Measurements from ENCODE around the gene FAM181A.

The FAM181A gene

DNA sequence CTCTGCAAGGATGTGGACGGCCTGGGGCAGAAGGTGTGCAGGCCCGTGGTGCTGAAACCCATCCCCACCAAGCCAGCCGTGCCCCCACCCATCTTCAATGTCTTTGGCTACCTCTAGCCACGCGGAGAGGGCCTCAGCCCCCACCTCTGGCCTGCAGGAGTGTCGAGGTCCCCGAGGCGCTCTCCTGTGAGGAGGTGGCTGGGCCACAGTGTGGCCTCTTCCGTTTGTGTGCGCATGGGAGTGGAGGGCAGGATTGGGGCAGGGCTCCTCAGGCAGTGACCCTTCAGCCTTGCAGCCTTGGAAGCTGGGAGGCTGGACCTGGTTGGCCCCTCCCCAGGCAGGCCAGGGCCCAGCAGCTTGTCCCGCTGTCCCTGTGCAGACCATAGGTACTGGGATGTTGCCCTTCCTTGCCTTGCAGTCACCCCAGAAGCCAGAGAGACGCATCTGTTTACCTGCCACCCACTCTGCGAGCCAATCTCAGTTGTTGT is 1.9 kb downstream of the FAM181A start:
- no peak for DNase-seq (ENCODE audit: low spot score)

DNA sequence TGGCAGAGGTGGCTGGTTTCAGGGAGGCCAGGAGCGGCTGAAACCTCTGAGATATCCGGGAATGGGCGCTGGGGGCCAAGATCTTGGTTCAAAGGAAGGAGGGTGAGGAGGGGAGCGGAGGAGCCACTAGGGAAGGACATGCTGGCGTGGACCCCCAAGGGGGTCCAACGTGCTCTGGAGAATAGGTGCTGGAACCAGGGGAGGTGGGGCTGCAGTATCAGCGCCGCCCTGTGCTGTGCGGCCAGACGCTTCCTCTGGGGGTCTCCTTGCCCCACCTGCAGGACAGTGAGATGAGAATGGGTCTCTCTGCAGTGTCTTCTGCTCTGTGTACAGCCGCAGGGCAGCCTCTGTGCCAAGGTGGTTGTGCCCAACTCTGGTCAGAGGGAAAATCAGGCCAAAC is 2.5 kb downstream of the FAM181A start:
- no peak for DNase-seq (ENCODE audit: low spot score)

DNA sequence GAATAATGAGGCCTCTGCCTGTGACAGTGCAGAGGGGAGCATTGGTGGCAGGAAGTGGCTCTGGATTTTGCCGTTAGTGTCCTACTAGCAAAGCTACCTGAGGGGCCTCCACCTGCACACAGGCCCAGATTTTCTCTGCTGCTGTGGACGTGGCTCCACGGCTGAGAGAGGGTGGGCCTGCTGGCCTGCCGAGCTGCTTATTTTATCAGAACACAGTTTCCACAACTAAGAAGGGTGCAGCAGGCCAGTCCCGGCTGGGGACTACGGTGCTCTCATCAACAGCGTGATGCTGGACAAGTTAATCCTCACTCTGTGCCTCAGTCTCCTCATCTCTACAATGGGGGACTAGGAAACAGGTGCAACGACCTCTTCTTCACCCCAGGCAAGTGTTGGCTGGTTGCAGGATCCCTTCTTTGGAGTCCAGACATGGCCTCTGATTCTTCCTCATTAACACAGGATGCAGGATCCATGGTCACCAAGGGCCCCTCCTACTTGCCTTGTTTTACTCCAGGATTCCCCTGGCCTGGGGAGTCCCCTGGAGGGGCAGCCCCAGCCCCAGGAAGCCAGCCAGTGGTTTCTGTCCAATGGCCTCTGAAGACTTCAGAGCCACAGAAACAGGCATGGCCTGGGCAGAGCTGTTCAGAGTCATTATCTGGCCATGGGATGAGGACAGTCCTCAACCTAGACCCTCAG is 3.3 kb downstream of the FAM181A start:
- no peak for DNase-seq (ENCODE audit: low spot score)

DNA sequence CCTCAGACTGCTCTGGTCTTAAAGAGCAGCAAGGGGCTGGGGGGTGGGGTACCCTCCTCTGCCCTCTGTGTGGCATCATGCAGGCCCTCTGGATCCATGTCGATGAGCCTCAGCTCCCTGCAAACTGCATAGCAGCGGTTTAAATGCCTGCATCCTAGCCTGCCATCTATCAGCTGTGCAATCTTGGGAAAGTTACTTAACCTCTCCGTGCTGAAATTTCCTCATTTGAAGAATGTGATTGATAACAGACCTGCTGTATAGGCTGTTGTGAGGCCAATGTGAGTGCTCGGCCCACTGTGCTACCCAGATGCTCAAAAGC is 3.8 kb downstream of the FAM181A start:
- DNase-seq (ENCODE audit: low spot score) = no peak

DNA sequence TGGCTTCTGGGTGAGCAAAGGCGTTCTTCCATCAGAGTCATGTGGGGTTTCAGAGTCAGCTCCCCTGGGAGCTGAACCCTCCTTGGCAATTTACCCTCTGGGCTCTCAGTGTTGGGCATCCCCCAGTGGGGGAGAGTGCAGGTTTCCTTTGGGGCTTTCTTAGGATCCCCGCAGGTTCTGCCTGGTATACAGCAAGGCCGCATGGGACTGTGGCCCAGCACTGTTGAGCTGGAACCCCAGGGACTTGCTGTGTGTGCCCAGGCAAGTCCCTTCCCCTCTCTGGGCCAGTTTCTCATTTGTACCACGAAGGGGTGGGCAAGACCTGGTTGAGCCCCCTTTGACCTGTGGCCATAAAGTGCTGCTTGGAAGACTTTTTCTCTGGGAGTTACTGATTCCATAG is 5.5 kb downstream of the FAM181A start:
- DNase-seq (ENCODE audit: low spot score) = no peak

GRCh38 chr14:93935213-93935612 is 8.1 kb downstream of the FAM181A start:
- DNase-seq (ENCODE audit: low spot score) = no peak

GRCh38 chr14:93936245-93936644 is 9.1 kb downstream of the FAM181A start:
- DNase-seq (ENCODE audit: low spot score) = peak; percentile 38

GRCh38 chr14:93936926-93937325 is 9.8 kb downstream of the FAM181A start:
- no peak for DNase-seq (ENCODE audit: low spot score)

DNA sequence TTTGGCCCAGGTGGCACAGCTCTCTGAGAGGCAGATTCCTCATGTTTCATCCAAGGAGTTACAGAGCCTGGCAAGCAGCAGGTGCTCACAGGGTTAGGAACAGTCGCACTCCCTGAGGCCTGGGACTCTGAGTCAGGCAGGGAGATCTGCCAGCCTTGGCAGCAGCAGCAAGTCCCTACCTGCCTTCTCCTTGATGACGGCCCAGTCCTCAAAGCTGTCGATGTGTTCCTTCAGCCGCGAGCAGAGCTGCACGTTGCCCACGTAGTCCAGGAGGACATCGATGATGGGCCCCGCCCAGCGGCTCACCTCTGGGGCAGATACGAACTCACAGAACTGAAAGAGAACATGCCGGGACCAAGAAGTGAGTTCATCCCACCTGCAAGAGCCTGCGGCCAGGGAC is 10.4 kb downstream of the FAM181A start:
- no peak for DNase-seq (ENCODE audit: low spot score)

DNA sequence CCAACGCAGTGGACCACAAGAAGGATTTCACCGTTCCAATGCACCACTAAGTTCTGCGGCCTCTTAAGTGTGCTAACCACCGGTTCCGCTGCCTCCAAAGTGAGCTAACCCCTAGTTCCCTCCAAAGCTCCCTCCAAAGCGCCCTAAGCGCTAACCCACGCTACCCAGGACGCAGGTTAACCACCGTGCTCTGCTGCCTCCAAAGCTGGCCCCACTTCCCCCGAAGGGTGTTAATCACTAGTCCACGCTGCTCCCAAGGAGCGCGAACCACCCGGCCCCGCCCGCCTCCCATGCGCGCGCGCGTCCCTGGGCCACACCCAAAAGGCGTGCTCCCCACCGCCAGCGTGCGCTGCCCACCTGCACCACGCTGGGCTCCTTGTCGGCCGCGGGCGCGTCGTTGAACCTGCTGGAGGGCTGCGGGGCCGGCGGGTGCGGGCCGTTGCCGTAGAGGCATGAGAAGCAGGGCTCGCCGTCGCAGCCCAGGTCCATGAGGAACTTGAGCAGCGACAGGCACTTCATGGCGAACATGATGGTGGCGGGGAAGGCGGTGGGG is 11.7 kb downstream of the FAM181A start:
- no peak for DNase-seq (ENCODE audit: low spot score)

DNA sequence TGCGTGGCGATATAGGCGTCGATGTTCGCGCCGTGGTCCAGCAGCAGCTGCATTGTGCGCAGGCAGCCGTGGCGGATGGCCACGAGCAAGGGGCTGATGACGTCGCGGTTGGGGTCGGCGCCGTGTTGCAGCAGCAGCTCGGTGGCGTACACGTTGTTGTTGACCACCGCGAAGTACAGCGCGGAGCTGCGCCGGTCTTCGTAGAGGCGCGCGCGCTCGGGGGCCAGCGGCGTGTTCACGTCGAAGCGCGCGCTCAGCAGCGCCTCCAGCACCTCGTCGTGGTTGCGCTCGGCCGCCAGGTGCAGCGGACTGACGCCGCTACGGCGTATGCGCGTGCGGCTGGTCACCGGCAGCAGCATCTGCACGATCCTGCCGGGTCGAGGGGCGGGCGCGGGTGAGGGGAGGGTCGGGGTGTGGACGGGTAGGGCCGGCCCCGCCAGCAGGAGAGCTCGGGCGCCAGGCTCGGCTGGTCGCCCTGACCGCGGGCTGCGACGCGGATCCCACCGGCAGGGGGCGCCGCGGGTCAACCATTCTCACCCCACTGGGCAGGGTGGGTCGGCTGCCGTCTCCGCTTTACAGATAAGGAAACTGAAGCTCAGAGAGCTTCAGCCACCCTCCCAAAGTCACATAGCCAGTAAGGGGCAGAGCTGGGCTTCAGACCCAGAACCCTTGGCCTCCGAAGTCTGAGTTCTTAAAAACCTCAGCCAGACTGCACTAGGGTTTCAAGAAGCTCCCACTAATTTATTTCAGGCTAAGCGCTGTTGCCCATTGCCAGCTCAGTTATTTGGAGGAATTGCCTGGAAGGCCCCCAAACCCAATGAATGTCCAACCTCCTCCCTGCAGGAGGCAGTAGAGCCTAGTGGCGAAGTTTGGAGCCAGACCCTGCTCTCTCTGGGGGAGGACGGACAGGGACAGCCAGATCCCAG is 12.4 kb downstream of the FAM181A start:
- DNase-seq (ENCODE audit: low spot score) = peak; percentile 91

- DNase-seq (ENCODE audit: low spot score) = no peak
These were observed 13.3 kb downstream of the FAM181A start for GRCh38 chr14:93940437-93940836.

DNA sequence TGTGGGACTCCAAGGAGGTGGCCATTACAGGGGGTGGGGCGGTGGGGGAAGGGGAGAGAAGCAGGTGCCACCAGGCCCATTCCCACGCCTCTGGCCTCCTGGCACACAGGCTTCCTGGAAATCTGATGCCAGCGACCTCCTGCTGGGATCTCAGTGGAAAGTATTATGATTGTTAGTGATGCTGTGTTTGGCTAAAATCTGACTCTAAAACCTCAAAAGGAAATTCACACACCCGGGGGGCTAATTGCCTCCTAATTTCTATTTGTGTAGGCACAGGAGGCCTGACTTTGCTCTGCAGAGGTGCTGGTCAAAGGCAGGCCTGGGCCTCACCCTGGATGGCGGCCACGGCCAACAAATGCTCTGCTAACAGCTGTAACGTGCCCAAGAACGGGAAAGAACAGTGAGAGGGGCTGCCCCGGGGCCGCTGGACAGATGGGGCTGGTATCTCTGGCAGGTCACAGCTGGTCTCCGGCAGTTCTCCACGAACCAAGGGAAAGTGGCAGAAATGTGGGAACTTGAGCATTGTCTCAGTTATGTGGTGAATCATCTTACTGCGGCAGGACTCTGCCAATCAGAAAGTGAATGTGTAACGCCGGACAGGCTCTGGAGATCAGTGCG is 14.3 kb downstream of the FAM181A start:
- DNase-seq (ENCODE audit: low spot score) = no peak

DNA sequence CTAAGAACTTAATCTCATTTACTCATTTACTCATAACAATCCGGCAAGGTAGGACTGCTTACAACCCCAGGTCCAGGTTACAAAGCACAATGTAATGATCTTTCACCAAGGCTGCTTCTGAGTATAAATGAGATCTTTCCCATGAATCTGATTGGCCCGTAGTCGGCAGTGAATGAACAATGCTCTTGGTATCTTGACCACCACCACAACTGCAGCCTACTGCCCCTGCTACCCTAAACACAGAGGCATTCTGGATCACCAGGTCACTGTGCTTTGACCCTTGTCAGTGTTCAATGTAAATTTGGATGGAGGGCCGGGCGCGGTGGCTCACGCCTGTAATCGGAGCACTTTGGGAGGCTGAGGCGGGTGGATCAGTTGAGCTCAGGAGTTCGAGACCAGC is 15.9 kb downstream of the FAM181A start:
- no peak for DNase-seq (ENCODE audit: low spot score)

DNA sequence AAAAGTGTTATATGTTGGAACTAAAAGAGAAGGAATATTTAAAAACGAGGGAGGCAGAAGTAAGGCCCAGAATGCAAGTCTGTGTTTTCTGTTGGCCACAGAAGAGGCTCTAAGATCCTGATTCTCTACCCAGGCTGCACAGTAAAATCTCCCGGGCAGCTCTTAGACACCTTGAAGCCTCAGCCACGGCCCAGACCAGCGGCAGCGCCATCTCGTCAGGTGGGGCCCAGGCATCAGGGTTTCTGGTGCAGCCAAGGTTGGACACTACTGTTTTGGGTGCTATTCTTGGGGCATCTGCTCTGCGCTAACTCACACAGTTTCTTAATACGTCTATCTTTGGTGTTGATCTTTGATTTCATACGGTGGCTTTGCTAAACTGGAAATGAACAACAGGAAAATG is 16.8 kb downstream of the FAM181A start:
- no peak for DNase-seq (ENCODE audit: low spot score)

GRCh38 chr14:93944348-93945069 is 17.4 kb downstream of the FAM181A start:
- DNase-seq (ENCODE audit: low spot score) = no peak

DNA sequence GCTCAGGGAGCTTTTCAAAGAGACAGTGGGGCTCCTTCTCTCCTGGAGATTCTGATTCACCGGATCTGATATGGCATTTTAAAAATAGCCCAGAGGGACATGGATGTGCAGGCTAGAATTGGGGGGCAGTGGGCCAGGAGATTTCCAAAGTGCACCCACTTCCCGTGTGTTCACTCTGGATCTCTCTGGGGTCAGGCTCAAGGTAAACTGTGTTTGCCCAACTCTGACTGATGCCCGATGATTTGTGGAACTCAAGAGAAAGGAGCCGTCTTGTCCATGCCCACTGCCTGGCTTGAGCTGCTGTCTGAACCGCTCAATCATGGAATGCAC is 17.9 kb downstream of the FAM181A start:
- no peak for DNase-seq (ENCODE audit: low spot score)

DNA sequence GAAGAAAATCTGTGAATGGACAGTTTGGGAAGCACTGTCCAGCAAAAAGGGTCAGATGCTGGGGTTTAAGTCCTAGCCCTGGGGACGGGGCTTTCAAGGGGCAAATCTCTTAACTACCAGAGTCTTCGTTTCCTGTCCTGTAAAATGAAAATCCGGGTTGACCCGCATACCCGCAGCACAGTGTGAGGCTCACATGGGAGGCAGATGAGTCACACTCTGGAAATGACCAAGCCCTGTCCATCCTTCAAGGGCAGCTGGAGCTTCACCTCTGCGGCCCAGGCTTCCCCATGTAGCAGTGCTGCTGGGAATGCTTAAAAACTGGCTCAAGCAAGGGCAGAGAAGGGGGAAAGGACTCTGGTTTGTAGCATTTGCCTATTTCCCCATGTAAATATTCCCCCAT is 19.0 kb downstream of the FAM181A start:
- no peak for DNase-seq (ENCODE audit: low spot score)

GRCh38 chr14:93946541-93947090 is 19.5 kb downstream of the FAM181A start:
- no peak for DNase-seq (ENCODE audit: low spot score)

GRCh38 chr14:93947282-93947681 is 20.1 kb downstream of the FAM181A start:
- no peak for DNase-seq (ENCODE audit: low spot score)

DNA sequence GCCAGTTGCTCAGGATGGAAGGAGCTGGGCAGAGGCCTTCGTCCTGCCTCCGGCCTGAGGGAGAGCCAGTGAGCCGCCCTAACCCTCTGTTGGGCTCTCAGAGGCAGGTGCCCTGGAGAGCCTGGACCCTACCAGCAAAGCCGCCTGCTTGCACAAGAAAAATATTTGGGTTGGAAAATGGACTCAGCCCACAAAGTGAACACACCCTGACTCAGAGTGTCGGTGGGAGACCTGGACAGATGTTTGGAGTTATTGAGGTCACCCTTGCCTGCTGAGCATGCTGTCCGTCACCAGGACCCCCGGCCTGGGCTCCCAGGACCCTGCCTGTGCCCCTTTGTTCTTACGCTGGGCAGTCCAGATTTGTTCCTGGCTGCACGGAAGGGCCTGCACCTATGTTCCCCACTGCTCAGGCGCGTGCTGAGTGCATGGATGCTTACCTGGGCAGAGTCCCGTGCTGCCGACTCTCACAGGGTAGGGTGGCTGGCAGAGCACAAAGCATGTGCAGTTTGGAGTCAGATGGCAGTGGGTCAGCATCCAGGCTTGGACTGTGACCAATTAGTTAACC is 22.4 kb downstream of the FAM181A start:
- no peak for DNase-seq (ENCODE audit: low spot score)
